GM19023 (cell line): Measurements from ENCODE around the gene CBX1.
A peak's percentile ranks its signal among the peaks of the same experiment; 100 is the strongest.
"Not testable (repeated sequence)": the region's sequence is repeated elsewhere in the genome, so short reads cannot be mapped to it uniquely, and the experiment has no call there.

Source experiments
- ATAC-seq: cut with Tn5 transposase; IDR thresholded peaks from one replicate; pipeline ENCODE4 v1.9.1; 2021; ENCODE audit warnings: mild to moderate bottlenecking, moderate library complexity; ENCODE audit not compliant: unreplicated experiment

The CBX1 gene

DNA sequence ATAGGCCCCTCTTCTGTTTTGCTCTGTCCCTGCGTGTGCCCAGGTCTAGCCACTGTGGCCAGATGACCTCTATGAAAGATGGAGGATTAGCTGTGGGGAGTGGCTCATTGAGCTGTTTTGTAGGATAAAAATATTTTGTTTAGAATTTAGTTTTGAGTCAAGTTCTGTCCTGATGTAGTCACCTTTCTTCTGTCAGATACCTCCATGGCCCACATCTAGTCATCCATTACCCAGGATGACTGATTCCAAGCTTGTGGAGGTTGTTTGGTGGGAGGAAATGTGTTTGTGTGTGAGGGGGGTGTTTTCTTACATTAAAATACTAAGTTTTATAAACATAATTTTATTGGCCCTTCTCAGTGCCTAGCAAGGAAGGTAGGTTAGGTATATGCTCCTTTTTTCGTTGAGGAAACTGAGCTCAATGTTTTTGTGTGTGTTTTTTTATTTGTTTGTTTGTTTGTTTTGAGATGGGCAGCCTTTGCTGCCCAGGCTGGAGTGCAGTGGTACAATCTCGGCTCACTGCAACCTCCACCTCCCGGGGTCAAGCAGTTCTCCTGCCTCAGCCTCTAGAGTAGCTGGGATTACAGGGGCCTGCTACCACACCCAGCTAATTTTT lies 22.6 kb upstream of the CBX1 start:
- no peak for ATAC-seq

DNA sequence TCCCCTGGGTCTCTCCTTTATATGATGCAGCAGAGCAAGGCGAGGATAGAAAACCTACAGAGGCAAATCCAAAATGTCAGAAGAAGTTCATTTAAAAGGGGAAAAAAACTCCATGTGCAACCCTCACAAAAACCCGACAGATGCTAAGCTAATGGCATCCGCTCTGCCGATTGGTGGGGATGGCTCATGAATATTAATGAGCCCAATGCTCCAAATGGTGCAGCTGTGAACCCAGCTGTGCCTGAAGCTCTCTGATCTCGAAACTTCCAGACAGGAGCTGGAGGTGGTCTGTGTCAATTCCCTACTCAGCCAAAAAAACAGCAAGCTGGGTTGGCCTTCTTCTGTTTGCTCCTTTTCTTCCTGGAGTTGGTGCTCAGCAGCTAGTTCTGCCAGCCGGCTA lies 21.8 kb upstream of the CBX1 start:
- ATAC-seq, result no peak

DNA sequence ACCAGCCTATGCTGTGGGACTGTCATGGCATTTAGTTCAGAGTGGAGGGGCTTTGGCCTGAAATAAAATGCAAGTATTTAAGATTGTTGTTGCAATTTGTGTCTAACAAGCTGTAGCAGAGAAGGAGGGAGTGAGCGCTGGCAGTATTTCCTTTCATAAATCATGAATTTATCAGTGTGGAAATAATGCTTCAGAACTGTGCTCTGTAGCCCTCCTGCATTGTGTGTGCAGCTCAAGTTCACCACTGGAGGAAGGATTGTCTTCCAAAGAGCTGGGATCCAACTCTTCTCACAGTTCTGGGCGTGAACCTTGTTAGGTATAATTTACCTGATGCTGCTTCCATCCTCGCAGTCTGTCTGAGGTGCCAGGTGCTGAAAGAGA lies 21.4 kb upstream of the CBX1 start:
- ATAC-seq, result no peak

DNA sequence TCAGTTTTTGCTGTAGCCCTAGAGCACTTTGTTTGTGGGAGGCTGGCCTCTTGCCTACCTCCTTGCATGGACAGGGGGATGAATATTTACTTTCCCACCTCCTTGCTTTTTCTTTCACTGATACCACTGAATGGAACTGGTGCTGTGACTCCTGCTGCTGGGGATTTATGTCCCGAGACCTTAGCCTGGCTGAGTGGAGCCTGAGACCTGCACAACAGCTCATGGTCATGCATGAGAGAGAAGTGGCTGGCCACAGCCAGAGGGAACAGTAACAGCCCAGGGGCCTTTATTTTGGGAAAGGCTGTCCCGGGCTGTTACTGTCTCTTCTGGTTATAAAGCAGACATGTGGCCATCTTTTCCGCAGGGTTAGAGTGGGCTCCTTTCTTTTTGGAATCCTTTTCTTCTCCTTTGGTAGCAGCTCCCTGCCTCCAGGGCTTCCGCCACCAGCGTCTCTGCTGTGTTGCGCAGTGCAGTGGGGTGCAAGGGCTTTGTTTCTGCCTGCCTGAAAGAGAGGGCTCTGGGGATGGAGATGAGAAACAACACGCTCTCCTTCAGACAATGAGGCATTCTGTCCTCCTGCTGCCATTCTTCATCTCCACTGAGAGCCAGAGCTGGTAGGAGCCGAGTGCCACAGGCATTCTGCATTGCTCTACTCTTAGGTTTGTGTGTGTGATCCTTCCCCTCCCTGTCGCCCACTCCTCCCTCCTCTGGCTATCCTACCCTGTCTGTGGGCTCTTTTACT lies 20.8 kb upstream of the CBX1 start:
- ATAC-seq, result no peak

DNA sequence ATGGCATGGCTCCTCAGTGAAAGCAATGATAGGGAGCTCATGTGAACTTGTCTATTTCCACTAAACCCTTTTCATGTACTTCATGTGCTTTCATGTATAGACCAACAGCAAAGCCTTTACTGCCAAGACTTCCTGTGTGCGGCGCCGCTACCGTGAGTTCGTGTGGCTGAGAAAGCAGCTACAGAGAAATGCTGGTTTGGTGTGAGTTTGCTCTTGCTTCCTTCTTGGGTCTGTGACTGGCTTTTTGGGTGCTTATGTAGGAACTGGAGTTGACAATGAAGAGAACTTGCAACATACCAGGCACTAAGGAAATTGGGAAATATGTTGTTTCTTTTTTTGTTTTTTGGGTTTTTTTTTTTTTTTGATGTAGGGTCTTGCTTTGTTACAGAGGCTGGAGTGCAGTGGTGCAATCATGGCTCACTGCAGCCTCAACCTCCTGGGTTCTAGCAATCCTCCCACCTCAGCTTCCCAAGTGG lies 12.0 kb upstream of the CBX1 start:
- no peak for ATAC-seq

DNA sequence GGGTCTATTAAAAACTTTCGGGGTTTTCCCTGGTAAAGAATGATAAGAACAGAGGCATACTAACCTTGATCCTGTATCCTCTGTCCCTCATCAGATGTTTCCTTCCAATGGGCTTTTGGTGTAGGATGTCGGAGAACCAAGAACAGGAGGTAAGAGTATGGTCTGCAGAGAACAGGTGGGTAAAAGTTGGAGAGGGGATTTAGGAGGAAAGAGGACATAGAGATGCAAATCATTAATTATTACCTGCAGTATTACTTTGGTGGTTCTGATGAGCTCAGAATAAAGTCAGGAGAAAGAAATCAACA lies 10.6 kb upstream of the CBX1 start:
- no peak for ATAC-seq

DNA sequence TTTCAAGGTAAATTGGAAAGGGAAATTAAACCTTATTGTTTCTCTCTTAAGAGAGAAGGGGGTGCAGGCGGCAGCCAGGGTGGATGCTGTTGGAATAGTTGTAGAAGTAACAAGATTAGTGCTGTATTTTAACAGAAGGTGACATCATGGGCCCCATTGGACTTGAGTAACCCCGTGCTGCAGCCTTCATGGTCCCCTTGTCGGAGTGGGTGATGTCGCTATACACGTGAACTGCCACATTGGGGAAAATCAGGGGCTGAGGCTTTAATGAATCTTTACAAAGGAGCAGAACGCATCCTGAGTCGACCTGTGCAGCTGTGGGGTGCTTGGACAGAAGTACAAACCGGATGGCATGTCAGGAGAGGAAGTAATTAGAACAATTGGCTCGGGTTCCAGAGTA lies 9.5 kb upstream of the CBX1 start:
- no peak for ATAC-seq

DNA sequence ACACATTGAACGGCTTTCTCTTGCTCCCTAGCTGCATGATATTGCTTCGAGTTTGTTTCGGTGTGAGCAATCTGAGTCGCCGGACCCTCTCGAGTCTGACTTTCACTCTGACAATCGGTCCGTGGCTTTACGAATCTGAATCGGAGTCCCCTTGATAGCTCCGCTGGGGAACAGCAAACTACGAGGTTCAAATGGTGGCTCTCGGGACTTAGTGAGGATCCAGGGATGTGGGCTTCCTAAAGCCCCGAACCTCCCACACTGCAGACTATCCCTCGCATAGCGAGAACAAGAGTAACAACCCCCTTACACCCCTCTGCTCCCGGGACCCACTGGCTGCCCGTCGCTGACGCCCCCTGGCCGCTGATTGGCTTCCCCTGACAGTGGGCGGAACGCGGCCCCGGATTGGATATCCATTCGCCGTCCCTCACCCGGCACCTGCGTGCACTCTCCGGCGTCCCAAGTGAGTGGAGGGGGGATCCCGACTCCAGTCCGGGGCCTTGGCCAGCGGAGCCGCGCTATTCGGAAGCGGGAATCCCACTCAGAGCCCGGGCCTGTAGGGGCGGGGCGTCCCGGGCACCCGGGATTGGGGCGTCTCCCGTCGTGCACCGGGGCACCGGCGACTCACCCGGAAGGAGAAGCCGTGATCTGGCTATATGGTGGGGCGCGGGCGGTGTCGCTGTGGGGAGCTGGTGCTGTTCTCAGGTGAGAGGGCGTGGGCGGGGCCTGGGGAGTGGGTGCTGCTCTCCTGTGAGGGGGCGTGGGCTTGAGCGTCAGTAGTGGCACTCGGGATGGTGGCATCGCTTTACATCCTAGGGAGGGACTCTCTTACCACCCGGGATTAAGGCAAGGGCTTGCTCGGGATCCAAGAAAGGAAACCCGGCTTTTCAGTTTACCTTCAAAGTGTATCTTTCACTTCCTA lies 6.1 kb upstream of the CBX1 start, which contains the start of gene SNX11:
SNX11 (plus strand) TSS at position 630 of the 919 bp plus-strand sequence. CDS start 4,278 bp downstream, outside the sequence.
- ATAC-seq, result peak; percentile 86

DNA sequence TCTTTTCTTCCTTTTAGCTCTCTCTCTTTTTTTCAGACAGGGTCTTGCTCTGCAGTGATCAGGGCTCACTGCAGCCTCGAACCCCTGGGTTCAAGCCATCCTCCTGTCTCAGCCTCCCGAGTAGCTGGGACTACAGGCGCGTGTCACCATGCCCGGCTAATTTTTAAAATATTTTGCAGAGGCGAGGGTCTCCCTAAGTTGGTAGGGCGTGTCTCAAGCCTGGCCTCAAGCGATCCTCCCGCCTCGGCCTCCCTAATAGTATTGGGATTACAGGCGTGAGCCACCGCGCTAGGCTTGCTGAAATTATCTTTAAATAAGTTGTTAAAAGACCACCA lies 5.5 kb upstream of the CBX1 start:
- no peak for ATAC-seq

DNA sequence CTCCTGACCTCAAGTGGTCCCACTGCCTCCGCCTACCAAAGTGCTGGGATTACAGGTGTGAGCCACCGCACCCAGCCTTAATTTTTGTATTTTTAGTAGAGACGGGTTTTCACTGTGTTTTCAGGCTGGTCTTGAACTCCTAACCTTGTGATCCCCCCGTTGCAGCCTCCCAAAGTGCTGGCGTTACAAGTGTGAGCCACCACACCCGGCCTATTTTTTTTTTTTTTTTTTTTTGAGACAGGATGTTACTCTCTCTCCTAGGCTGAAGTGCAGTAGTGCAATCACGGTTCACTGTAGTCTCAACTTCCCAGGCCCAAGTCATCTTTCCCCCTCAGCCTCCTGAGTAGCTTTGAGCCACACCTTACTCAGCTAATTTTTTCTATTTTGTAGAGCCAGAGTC lies 3.2 kb upstream of the CBX1 start:
- no peak for ATAC-seq

DNA sequence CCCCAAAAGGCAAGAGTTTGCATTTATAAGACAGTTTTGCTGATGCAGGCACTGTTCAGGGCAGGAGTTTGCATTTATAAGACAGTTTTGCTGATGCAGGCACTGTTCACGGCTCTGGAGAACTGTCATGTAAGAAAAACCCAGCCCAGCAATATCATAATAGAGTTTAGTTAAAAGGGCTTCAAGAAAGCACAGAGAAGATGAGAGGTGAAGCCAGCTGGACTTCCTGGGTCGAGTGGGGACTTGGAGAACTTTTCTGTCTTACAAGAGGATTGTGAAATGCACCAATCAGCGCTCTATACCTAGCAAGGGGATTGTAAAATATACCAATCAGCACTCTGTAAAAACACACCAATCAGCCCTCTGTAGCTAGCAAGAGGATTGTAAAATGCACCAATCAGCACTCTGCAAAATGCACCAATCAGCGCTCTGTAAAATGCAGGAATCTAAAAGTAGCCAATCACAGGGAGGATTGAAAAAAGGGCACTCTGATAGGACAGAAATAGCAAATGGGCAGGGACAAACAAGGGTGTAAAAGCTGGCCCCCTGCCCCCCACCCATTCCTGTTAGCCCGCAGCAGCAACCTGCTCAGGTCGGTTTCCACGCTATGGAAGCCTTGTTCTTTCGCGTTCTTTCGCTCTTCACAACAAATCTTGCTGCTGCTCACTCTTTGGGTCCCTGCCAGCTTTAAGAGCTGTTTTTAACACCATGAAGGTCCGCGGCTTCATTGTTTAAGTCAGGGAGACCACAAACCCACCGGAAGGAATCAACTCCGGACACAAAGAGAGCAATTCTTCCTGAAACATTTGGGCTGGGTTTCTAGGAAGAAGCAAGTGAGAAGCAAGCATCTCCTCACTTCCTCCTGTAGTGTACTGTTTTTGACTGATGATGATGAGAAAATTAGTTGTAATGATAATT lies 1.8 kb upstream of the CBX1 start:
- ATAC-seq, result no peak

DNA sequence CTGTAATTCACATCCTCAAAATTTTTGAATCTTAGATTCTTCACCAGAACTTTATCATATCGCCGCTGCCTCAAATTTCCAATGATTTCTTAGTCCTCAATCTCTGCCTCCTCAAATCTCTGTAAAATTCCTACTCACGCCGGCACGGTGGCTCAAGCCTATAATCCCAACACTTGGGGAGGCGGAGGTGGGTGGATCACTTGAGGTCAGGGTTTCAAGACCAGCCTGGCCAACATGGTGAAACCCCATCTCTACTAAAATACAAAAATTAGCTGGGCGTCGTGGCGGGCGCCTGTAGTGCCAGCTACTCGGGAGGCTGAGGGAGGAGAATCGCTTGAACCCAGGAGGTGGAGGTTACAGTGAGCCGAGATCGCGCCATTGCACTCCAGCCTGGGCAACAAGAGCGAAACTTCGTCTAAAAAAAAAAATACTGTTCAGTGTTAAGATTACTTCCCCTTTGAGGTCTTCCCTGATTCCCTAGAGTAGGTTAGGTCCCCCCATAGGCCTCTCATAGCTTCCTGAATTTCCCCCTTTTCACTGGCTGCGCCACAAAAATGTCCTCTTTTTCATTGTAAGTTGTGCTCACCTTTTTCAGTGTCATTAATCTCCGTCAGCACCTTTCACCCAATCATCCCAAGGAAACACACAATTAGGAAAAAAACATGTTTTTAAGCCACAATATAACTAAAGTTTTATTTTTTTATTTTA lies 919 bp upstream of the CBX1 start:
- ATAC-seq, result no peak

DNA sequence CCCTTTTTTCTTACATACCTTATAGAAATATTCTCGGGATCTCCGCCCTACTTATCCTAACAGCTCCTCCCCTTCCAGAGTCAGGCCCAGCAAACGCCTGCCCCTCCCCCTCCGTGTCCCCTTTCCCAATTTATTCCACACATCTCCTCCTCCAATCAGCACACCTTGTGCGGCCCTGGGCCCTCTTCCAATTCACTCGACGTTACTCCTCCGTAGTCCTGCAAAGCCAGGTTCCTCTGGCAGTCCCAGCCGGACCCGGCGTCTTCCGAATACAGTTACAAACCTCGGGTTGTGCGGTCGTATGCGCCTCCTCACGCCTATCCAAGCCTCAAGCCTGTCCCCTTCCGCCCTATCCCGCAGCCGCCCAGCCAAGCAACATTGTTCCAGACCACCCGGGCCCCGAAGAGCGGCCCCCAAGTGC lies 677 bp downstream of the CBX1 start:
- no peak for ATAC-seq

DNA sequence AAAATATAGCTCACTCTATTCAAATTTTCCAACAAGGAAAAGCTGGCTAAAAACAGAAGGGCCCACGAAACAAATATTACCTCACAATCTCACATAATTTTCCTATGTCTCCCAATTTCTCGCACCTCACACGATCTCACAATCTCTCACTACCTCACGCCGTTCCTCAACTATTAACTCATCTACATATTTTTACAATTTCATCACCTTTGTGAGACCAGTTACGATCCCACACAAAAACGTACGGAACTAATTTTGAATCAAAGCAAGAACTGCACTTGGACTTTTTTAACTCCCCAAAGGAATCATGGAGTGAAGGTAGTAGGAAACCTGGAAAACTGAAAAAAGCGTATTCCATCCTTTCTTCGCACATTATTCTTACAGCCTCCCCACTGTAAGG lies 1.1 kb downstream of the CBX1 start:
- no peak for ATAC-seq

DNA sequence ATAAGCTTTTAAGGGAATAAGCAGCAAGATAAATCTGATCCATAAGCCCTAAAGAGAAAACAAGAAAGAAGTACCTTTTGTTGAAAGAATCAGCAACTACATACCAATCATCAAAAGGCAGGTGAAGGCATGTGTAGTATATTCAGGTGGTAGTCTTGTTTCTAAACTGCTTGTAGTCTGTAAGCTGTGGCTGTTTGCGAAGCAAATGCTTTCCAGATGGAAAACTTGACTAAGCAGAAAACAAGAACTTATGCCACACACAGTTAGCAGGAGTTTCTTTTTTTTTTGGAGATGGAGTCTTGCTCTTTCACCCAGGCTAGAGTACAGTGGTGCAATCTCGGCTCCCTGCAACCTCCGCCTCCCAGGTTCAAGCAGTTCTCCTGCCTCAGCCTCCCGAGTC lies 5.7 kb downstream of the CBX1 start:
- ATAC-seq, result no peak

DNA sequence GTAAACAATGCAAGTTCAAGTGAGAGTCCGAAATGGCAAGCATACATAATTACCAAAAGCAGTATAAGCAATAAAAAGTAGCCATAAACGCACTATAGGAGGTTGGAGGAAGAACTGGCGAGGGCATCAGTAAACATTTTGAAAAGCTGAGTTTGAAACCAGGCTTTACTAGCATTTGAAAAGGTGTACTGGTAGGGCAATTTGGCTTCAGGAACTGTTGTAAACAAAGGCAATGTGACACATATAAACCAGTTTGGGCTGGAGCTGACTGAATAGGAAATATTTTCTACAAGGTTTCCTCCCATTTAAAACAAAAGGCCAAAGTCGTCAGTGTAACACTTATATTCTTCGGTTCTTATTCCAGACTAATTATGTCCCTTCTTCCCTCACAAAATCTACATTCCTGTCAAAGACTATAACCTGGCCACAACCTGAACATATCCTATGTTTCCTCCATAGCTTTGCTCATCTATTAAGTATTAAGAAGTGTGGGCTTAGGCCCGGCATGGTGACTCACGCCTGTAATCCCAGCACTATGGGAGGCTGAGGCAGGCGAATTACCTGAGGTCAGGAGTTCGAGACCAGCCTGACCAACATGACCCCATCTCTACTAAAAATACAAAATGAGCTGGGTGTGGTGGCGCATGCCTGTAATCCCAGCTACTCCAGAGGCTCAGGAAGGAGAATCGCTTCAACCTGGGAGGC lies 7.8 kb downstream of the CBX1 start:
- ATAC-seq, result no peak

DNA sequence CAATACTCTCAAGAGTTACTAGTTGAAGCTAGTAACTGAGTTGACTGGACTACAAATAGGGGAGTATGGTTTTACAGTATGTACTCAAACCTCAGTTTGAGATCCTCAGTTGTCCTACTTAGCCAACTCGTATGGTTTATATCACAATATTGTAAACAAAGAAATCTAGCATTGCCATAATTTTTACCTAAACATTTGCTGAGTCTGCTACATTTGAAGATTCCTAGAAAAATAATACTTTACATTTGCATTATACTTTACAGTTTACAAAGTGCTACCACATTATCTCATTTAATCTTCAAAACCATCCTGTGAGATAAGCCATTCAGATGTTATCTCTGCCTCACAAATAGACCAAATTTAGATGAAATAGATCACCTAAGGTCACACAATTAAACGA lies 16.3 kb downstream of the CBX1 start:
- no peak for ATAC-seq

DNA sequence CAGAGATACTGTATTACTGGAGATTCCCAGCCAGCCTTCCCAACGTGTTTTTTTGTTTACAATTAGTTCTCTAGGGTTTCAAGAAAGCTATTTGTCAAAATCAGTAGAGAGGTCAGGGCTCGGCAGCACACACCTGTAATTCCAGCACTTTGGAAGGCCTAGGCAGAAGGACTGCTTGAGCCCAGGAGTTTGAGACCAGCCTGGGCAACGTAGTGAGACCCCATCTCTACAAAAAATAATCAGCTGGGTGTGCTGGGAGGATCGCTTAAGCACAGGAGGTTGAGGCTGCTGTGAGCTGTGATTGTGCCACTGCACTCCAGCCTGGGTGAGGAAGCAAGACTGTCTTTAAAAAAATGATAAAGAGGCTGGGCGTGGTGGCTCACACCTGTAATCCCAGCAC lies 19.4 kb downstream of the CBX1 start:
- no peak for ATAC-seq

DNA sequence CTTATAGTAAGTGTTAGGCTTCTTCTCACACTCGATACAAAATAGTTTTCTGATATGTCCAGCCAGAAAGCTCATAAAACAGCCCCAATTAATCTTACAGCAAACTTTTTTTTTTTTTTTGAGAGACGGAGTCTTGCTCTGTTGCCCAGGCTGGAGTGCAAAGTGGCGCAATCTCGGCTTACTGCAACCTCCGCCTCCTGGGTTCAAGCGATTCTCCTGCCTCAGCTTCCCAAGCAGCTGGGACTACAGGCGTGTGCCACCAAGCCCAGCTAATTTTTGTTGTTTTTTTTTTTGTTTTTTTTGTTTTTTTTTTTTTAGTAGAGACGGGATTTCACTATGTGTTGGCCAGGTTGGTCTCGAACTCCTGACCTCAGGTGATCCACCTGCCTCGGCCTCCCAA lies 24.1 kb downstream of the CBX1 start:
- ATAC-seq, result not testable (repeated sequence)
